HG02943 (cell line): Measurements from ENCODE around the gene ODAD3.
"Not testable (repeated sequence)": the region's sequence is repeated elsewhere in the genome, so short reads cannot be mapped to it uniquely, and the experiment has no call there.

Experiments used
- ATAC-seq: cut with Tn5 transposase; IDR thresholded peaks from one replicate; pipeline ENCODE4 v1.9.1; 2021; ENCODE audit warnings: mild to moderate bottlenecking, low read depth, moderate library complexity; ENCODE audit not compliant: unreplicated experiment

Gene ODAD3

GRCh38 chr19:11461453-11461852 is 26.5 kb upstream of the ODAD3 start:
- no peak for ATAC-seq

- no peak for ATAC-seq
Measured at GRCh38 chr19:11460207-11460606, 25.3 kb upstream of the ODAD3 start.

GRCh38 chr19:11458912-11459311 is 24.0 kb upstream of the ODAD3 start:
- not testable (repeated sequence) for ATAC-seq

- no peak for ATAC-seq
Measured at GRCh38 chr19:11458236-11458900, 23.4 kb upstream of the ODAD3 start.

GRCh38 chr19:11457831-11458230 is 22.9 kb upstream of the ODAD3 start:
- ATAC-seq: no peak

GRCh38 chr19:11457115-11457514 is 22.2 kb upstream of the ODAD3 start:
- ATAC-seq: no peak

GRCh38 chr19:11456659-11457058 is 21.7 kb upstream of the ODAD3 start:
- ATAC-seq: no peak

GRCh38 chr19:11455233-11455554 is 20.3 kb upstream of the ODAD3 start:
- ATAC-seq: not testable (repeated sequence)

GRCh38 chr19:11453468-11454341 is 18.8 kb upstream of the ODAD3 start:
- ATAC-seq: no peak

GRCh38 chr19:11452620-11453310 is 17.8 kb upstream of the ODAD3 start:
- ATAC-seq: no peak

GRCh38 chr19:11451871-11452619 is 17.1 kb upstream of the ODAD3 start:
- no peak for ATAC-seq

- ATAC-seq: no peak
Measured at GRCh38 chr19:11451327-11451870, 16.5 kb upstream of the ODAD3 start.

GRCh38 chr19:11450570-11451326 is 15.8 kb upstream of the ODAD3 start:
- no peak for ATAC-seq

GRCh38 chr19:11448923-11449554 is 14.1 kb upstream of the ODAD3 start:
- ATAC-seq: no peak

- ATAC-seq: no peak
Measured at GRCh38 chr19:11448410-11448809, 13.5 kb upstream of the ODAD3 start.

GRCh38 chr19:11447347-11448262 is 12.7 kb upstream of the ODAD3 start:
- no peak for ATAC-seq

GRCh38 chr19:11446652-11447301 is 11.9 kb upstream of the ODAD3 start:
- no peak for ATAC-seq

GRCh38 chr19:11446271-11446651 is 11.3 kb upstream of the ODAD3 start:
- no peak for ATAC-seq
